OCI-LY1 (cell line): Measurements from ENCODE around the gene OPRM1.
"Not testable (repeated sequence)": the region's sequence is repeated elsewhere in the genome, so short reads cannot be mapped to it uniquely, and the experiment has no call there.

Experiments
- H2AFZ ChIP-seq: fragments of 200-600 bp; sonication (generic), shearing (Covaris generic); 2 replicates; pipeline ENCODE4 v1.6.0; 2014; ENCODE audit warnings: antibody characterized with exemption, mild to moderate bottlenecking, low read length
- H3F3A ChIP-seq: fragments of 200-600 bp; sonication (generic), shearing (Covaris generic); 2 replicates; pipeline ENCODE4 v1.6.0; 2014; ENCODE audit warnings: mild to moderate bottlenecking, antibody characterized with exemption, low read length, moderate library complexity; ENCODE audit not compliant: insufficient read depth
- H3K27ac ChIP-seq: fragments of 200-600 bp; sonication (generic); 2 replicates; pipeline ENCODE4 v1.5.1; 2014; ENCODE audit warnings: low read length, mixed run types, mild to moderate bottlenecking, low read depth; ENCODE audit not compliant: poor library complexity, severe bottlenecking
- H3K27me3 ChIP-seq: fragments of 200-600 bp; sonication (generic); 2 replicates; pipeline ENCODE4 v1.6.0; 2014; ENCODE audit warnings: antibody characterized with exemption, mild to moderate bottlenecking, low read length, moderate library complexity; ENCODE audit not compliant: insufficient read depth
- H3K36me3 ChIP-seq: fragments of 200-600 bp; sonication (generic); 2 replicates; pipeline ENCODE4 v1.6.1; 2014; ENCODE audit warnings: mild to moderate bottlenecking, antibody characterized with exemption, low read length, moderate library complexity, mixed read lengths; ENCODE audit not compliant: insufficient read depth
- H3K4me1 ChIP-seq: fragments of 200-600 bp; sonication (generic); 2 replicates; pipeline ENCODE4 v1.5.1; 2014; ENCODE audit warnings: mild to moderate bottlenecking, low read length, moderate library complexity; ENCODE audit not compliant: insufficient read depth, severe bottlenecking
- H3K4me2 ChIP-seq: fragments of 200-600 bp; sonication (generic), shearing (Covaris generic); 2 replicates; pipeline ENCODE4 v1.6.1; 2014; ENCODE audit warnings: low read length
- H3K4me3 ChIP-seq: fragments of 200-600 bp; sonication (generic); 2 replicates; pipeline ENCODE4 v1.5.1; 2014; ENCODE audit warnings: low read length, low read depth, mild to moderate bottlenecking, mixed read lengths; ENCODE audit not compliant: poor library complexity, severe bottlenecking
- H3K79me2 ChIP-seq: fragments of 200-600 bp; shearing (Covaris generic); 2 replicates; pipeline ENCODE4 v1.6.1; 2016; ENCODE audit warnings: mixed run types, low read length, mixed read lengths; ENCODE audit not compliant: insufficient read depth
- H3K9ac ChIP-seq: fragments of 200-600 bp; sonication (generic), shearing (Covaris generic); 2 replicates; pipeline ENCODE4 v1.6.1; 2014; ENCODE audit warnings: mild to moderate bottlenecking, low read length, mixed read lengths
- H3K9me2 ChIP-seq: fragments of 200-600 bp; sonication (generic), shearing (Covaris generic); 2 replicates; pipeline ENCODE4 v1.6.1; 2014; ENCODE audit warnings: low read depth, mild to moderate bottlenecking, low read length, mixed read lengths
- H3K9me3 ChIP-seq: fragments of 200-600 bp; shearing (Covaris generic); 2 replicates; pipeline ENCODE4 v1.6.1; 2014; ENCODE audit warnings: low read length, mixed read lengths
- H4K20me1 ChIP-seq: fragments of 200-600 bp; sonication (generic), shearing (Covaris generic); 2 replicates; pipeline ENCODE4 v1.6.0; 2016; ENCODE audit warnings: mild to moderate bottlenecking, low read length; ENCODE audit not compliant: insufficient read depth
- EZH2 ChIP-seq: fragments of 200-600 bp; sonication (generic), shearing (Covaris generic); IDR thresholded peaks from 2 replicates; pipeline ENCODE4 v1.8.0; 2017; ENCODE audit warnings: borderline replicate concordance, mixed run types, mild to moderate bottlenecking, antibody characterized with exemption, low read length, moderate library complexity, mixed read lengths
- TF ChIP-seq, protein P1 (sequence below): fragments of 200-600 bp; sonication (generic), shearing (Covaris generic); IDR thresholded peaks from 2 replicates; pipeline ENCODE4 v1.5.1; 2017; ENCODE audit warnings: mild to moderate bottlenecking, antibody characterized with exemption, low read length, moderate library complexity, mixed read lengths

The OPRM1 gene

GRCh38 chr6:154187714-154188113 lies 148.7 kb downstream of the OPRM1 start:
- Histone ChIP-seq H3K4me1 (no peaks in the 10 kb centered on the region), H3K9me3 (no peaks in the 10 kb centered on the region), H3K79me2 (no peaks in the 10 kb centered on the region), H3K9ac (no peak overlapping the region), H3K36me3 (no peaks in the 10 kb centered on the region), H3K4me3 (no peak overlapping the region), H2AFZ (no peak overlapping the region), H3F3A (no peaks in the 10 kb centered on the region), H3K27me3 (no peaks in the 10 kb centered on the region), H3K4me2 (no peak overlapping the region), H3K9me2 (no peaks in the 10 kb centered on the region), H4K20me1 (no peaks in the 10 kb centered on the region), H3K27ac (no peak overlapping the region)
- TF ChIP-seq EZH2, result no peak
- TF ChIP-seq, protein P1, sequence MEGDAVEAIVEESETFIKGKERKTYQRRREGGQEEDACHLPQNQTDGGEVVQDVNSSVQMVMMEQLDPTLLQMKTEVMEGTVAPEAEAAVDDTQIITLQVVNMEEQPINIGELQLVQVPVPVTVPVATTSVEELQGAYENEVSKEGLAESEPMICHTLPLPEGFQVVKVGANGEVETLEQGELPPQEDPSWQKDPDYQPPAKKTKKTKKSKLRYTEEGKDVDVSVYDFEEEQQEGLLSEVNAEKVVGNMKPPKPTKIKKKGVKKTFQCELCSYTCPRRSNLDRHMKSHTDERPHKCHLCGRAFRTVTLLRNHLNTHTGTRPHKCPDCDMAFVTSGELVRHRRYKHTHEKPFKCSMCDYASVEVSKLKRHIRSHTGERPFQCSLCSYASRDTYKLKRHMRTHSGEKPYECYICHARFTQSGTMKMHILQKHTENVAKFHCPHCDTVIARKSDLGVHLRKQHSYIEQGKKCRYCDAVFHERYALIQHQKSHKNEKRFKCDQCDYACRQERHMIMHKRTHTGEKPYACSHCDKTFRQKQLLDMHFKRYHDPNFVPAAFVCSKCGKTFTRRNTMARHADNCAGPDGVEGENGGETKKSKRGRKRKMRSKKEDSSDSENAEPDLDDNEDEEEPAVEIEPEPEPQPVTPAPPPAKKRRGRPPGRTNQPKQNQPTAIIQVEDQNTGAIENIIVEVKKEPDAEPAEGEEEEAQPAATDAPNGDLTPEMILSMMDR, result no peak

DNA sequence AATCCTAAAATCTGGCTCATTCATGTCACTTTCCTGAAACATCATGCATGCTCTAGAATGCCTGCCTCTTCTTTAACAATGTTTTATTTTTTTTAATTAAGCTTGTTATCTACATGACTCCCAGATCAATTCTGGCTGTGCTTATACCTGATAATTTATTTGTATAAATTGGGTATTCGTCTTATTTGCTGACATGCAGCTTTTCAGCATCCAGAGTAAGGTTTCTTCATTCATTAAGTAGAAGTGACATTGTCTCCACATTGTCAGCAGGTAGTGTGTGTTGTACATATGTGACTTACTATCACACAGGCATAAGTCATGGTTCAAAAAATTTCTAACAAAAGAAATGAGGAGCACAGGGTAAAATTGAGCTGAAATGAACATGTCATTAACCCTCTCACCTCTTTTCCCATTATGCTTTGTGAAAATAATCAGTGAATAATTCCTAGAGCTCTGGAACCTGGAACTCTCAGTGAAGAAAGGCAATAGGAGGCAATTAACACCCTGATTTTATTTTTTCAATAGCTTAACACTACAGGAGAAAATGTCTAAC lies 157.4 kb downstream of the OPRM1 start:
- Histone ChIP-seq H3K27me3 (no peaks in the 10 kb centered on the region), H2AFZ (no peak overlapping the region)
- TF ChIP-seq EZH2, result no peak
- TF ChIP-seq, protein P1, result no peak

GRCh38 chr6:154197196-154197860 lies 158.3 kb downstream of the OPRM1 start:
- Histone ChIP-seq H3K4me2 (no peak overlapping the region), H4K20me1 (no peaks in the 10 kb centered on the region), H2AFZ (no peak overlapping the region), H3K9me3 (no peaks in the 10 kb centered on the region), H3K9ac (no peak overlapping the region), H3K4me3 (no peak overlapping the region), H3K9me2 (no peaks in the 10 kb centered on the region), H3K27me3 (no peaks in the 10 kb centered on the region), H3K36me3 (no peaks in the 10 kb centered on the region), H3K79me2 (no peaks in the 10 kb centered on the region), H3K27ac (no peak overlapping the region), H3F3A (no peaks in the 10 kb centered on the region), H3K4me1 (no peaks in the 10 kb centered on the region)
- TF ChIP-seq EZH2, result no peak
- TF ChIP-seq, protein P1, result no peak

More for the DNA sequence above, 157.4 kb downstream of the OPRM1 start:
- Histone ChIP-seq H3F3A (no peaks in the 10 kb centered on the region), H3K36me3 (no peaks in the 10 kb centered on the region), H3K9me3 (no peaks in the 10 kb centered on the region), H3K9ac (no peak overlapping the region), H3K4me3 (no peak overlapping the region), H3K9me2 (no peaks in the 10 kb centered on the region), H3K27ac (no peak overlapping the region), H4K20me1 (no peaks in the 10 kb centered on the region), H3K4me1 (no peaks in the 10 kb centered on the region), H3K79me2 (no peaks in the 10 kb centered on the region), H3K4me2 (no peak overlapping the region)

GRCh38 chr6:154201688-154202087 lies 162.6 kb downstream of the OPRM1 start:
- not testable (repeated sequence) for H3K9me3 ChIP-seq, H4K20me1 ChIP-seq, H3K79me2 ChIP-seq, H3F3A ChIP-seq, H3K4me2 ChIP-seq, H3K4me3 ChIP-seq, H3K36me3 ChIP-seq, H2AFZ ChIP-seq, H3K27me3 ChIP-seq, H3K4me1 ChIP-seq, H3K27ac ChIP-seq, H3K9me2 ChIP-seq, H3K9ac ChIP-seq
